ENCODE measurements around the gene UBASH3B.

Gene UBASH3B

DNA sequence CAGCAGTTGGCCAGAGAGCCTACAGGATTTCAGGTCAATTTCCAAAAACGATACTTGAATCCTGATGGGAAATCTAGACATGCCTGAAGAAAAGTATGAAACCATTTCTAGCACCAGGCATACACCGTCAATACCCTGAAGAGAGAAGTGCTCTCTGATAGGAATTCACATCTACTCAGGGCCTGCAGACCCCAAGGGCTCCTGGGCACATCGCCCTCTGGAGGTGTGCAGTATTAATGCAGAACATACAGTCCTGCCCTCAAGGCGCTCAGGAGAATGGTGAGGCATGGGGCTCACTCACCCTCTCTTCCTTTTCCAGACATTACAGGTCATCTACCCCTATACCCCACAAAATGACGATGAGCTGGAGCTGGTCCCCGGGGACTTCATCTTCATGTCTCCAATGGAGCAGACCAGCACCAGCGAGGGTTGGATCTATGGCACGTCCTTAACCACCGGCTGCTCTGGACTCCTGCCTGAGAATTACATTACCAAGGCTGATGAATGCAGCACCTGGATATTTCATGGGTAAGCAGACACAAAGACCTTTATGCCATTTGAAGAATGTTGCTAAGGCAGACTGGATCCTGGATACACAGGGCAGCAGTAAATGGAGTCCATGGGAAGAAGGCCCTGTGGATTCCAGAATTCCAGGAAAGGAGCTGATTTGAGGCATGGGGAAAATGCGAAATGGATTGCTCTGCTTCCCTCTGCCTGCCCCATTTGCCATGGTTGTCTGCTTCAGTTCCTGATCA lies 133.4 kb downstream of the UBASH3B start:
- TF ChIP-seq GATA2 (IDR thresholded peaks at IDR 0.05; ENCODE audit: low read depth, low read length) (no peak), GATA3 (IDR thresholded peaks at IDR 0.05; ENCODE audit: low read depth, low read length) (no peak)

DNA sequence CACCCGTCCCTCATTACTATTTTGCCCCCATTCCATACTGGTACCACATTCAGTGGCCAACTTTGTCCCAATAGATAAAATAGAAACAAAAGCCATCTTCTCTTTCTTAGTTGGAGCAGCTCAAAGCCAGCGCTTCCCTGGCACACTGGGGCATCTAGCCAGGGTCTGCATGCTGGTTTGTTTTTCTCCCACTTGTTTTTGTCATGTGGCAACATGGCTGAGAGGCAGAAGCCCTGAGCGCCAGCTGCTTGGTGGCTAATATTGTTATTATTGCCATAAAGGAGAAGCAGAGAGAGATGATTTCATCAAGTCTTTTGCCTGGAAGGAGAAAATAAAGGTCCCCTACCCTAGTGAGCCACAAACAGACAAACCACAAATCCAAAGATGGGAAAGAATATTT lies 134.4 kb downstream of the UBASH3B start:
- no peak for TF ChIP-seq GATA2 (IDR thresholded peaks at IDR 0.05; ENCODE audit: low read depth, low read length)
- TF ChIP-seq GATA3 (IDR thresholded peaks at IDR 0.05; ENCODE audit: low read depth, low read length) = no peak

DNA sequence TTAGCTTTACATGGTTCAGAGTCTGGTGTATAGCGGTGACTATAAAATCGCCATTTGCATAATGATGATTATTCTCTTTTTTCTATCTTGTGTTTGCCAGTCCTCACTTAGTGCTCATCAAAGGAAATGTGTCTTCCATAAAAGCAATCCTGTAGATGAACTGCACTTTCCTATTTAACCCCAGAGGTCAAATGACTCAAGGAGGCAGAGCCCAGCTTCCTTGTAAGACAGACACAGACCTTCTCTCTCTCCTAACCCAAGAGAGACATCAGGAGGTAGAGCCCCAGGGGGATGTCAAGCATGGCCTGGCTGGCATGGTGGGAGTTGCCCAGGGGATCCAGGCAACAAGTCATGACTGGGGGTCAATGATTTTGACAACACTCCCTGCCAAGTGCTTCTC lies 135.9 kb downstream of the UBASH3B start:
- TF ChIP-seq GATA3 (IDR thresholded peaks at IDR 0.05; ENCODE audit: low read depth, low read length) (no peak), GATA2 (IDR thresholded peaks at IDR 0.05; ENCODE audit: low read depth, low read length) (no peak)

DNA sequence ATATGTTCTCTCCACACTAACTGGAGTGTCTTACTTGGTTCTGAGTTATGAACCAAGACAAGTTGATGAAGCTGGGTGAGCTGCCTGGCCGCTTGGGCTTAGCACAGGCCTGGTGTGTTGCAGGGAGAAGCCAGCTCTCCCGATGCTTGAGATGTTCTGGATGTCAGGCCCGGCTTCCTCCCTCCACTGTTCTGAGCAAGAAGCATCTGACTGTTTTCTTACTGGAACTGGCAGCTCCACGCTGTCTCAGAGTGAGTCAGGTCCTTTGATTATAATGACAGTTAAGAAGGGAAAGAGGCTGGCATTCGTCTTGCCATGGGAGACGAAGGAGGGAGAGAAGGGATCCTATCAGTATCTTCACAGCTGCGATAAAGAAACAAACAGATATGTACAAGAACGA lies 136.3 kb downstream of the UBASH3B start:
- TF ChIP-seq GATA2 (IDR thresholded peaks at IDR 0.05; ENCODE audit: low read depth, low read length) (no peak), GATA3 (IDR thresholded peaks at IDR 0.05; ENCODE audit: low read depth, low read length) (no peak)

DNA sequence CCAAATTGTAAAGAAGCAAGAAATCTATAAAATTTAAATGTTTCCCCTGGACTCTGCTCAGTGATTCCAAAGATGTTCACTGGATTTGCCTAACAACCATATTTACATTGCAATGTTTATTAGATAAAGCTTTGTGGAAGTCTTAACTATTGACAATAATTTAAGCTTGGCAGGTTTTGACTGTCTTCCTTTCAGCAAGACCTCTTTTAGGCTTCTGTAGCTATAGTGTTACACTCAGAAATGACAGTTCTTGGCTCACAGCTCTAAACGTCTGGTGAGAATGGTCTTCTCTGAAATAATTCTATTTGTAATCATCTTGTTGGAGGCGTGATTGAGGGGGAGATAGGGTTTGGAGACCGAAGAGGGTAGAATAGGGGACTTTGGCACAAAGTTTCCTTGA lies 138.0 kb downstream of the UBASH3B start:
- TF ChIP-seq GATA2 (IDR thresholded peaks at IDR 0.05; ENCODE audit: low read depth, low read length) (no peak), GATA3 (IDR thresholded peaks at IDR 0.05; ENCODE audit: low read depth, low read length) (no peak)

DNA sequence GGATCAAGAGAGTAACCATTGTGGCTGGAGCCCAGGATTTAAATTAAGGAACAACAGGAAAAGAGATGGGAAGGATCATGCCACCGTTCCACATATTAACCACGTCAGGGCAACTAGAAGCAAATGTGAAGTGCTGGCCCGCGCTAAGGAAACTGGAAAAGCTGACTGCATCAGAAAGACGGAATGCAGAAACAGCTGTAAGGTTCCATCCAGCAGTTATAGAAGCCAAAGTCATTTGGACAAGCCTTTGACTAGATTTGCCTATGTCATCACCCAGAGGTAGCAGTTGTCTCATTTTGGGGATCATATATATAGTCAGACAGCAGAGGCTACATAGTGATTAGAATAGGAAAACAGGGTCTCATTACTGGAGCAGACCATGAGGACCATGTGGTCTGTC lies 139.8 kb downstream of the UBASH3B start:
- TF ChIP-seq GATA3 (IDR thresholded peaks at IDR 0.05; ENCODE audit: low read depth, low read length) = no peak
- TF ChIP-seq GATA2 (IDR thresholded peaks at IDR 0.05; ENCODE audit: low read depth, low read length) = no peak

DNA sequence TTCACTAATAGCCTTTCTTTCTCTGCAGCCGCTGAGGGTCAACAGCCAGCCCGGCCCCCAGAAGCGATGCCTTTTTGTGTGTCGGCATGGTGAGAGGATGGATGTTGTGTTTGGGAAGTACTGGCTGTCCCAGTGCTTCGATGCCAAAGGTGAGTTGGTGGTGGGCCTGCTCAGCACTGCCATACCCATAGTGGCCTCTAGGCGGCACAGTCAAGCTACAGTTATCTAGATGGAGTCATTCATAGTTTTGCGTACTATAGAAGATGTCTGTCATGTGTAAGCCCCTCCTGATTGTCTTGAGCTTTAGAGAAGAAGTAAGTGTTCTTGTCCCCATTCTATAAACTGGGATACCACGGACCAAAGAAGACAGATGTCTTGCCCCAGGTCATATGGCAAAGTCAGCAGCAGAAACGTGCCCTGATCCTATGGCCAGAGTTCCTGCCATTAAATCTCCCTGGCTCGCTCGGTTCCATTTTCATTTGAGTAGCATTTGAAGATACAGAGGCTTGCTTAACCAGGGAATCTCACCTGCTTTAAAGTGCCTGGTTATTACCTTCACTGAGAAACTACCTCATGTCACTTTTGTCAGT lies 140.7 kb downstream of the UBASH3B start:
- no peak for TF ChIP-seq GATA3 (IDR thresholded peaks at IDR 0.05; ENCODE audit: low read depth, low read length)
- TF ChIP-seq GATA2 (IDR thresholded peaks at IDR 0.05; ENCODE audit: low read depth, low read length) = no peak

DNA sequence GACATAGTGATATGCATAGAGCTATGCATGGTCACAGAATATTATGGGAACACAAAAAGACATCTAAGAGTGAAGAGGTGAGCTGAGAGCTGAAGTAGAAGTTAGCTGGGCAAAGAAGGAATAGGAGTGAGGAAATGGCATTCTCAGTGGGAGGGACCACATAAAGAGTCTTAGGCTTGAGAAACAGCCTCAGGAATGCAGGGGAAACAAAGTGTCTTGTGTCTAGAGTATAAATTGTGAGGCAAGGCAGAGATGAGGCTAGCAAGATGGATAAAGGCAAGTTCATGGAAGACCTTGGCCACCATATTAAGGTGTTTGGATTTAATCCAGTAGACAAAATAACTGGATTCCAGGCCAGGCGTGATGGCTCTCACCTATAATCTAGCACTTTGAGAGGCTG lies 142.1 kb downstream of the UBASH3B start:
- TF ChIP-seq GATA2 (IDR thresholded peaks at IDR 0.05; ENCODE audit: low read depth, low read length) = no peak
- no peak for TF ChIP-seq GATA3 (IDR thresholded peaks at IDR 0.05; ENCODE audit: low read depth, low read length)

DNA sequence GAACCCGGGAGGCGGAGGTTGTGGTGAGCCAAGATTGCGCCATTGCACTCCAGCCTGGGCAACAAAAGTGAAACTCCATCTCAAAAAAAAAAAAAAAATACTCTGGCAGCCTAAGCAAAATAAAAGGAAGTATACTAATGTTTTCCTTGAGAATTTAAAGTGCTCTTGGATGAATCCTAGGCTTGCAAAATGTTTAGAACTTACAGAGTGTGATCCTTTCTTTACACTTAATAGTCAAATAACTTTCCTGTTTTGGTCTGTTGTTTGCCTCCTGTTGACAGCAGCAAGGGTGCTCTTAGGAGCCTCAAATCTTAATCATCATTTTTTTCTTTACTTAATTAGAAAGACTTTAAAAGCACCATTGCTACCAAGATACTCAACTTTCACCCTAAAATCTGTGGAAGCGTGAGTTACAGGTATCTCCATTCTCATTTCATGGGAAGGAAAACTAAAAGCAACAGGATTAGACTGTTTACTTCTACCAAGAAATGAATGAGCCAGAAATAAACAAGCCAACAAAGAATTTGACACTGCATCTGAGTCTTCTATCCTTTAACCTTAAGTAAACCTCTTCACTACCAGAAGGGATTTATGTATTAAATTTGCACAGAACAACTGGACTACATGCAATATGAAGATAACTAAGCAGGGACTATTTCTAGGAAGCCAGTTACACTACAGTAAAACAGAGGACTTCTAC lies 144.0 kb downstream of the UBASH3B start:
- TF ChIP-seq GATA3 (IDR thresholded peaks at IDR 0.05; ENCODE audit: low read depth, low read length) = no peak
- TF ChIP-seq GATA2 (IDR thresholded peaks at IDR 0.05; ENCODE audit: low read depth, low read length) = no peak

DNA sequence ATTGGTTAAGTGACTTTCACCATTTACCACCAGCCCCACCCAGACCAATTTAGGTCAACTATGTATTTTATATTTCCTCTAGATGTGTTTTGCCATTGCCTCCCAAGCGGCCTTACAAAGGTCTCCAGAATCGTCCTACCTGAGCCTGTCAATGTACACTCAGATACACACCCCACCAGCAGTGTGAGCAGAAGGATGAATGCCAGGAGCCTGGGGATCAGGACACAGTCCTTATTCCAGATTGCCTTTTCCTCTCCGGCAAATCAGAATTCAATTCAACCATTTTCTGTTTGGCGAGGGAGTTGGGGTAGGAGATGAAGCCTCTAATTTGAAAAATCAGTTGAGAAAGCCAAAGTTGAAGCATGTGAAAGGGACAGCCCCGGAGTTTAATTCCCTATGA lies 147.4 kb downstream of the UBASH3B start:
- TF ChIP-seq GATA2 (IDR thresholded peaks at IDR 0.05; ENCODE audit: low read depth, low read length) (no peak), GATA3 (IDR thresholded peaks at IDR 0.05; ENCODE audit: low read depth, low read length) (no peak)

DNA sequence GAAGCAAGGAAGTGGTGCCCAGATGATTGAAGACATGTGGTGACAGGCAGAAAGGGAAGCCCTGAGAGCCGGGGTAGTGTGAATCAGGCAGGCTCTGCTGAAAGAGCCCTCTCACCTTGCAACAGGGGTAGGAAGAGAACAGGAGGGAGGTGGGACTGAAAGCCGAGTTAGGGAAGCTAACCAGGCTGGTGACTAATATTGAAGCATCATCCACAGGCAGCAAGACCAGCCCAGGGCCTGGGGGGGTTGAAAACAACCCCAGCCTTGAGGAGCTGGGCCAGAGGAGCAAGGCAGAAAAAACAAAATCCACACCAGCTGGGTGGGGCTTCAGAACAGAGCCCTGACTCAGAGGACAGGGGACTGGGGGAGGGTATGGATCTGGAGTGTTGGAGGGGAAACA lies 147.8 kb downstream of the UBASH3B start:
- TF ChIP-seq GATA2 (IDR thresholded peaks at IDR 0.05; ENCODE audit: low read depth, low read length) = no peak
- TF ChIP-seq GATA3 (IDR thresholded peaks at IDR 0.05; ENCODE audit: low read depth, low read length) = no peak

DNA sequence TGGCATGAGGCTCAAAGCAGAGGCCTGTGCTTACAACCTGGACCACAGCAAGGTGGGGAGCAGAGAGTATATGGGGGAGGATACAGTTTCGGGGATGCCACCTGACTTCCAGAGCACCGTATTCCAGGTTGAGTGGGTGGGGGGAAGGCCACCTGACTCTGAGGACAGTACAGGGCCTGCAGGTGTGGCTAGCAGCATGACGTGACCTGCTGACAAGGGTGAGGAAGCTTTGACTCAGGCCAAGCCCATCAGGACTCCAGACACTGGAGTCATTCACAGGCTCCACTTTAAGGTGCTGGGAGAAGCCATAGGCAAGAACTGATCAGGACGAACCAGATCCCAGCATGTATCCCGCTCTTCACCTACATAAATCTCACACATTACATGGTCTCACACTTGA lies 148.2 kb downstream of the UBASH3B start:
- no peak for TF ChIP-seq GATA3 (IDR thresholded peaks at IDR 0.05; ENCODE audit: low read depth, low read length)
- TF ChIP-seq GATA2 (IDR thresholded peaks at IDR 0.05; ENCODE audit: low read depth, low read length) = no peak

DNA sequence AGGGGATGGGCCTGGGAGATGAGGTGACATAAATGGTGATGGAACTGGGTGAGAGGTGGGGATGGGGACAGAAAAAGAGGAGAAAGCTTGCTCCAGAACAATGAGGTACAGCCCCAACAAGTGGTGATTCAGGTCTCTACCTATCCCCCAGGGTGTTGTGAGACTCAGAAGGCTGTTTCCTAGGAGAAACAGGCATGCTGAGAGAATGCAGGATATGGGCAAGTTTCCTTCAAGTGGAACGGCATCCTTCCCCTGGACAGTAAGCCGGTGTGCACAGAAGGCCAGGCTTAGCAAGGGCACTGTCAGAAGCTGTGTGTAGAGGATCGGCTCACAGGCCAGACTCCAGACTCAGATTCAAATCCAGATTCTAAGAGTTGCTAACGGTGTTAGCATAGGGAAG lies 148.6 kb downstream of the UBASH3B start:
- no peak for TF ChIP-seq GATA3 (IDR thresholded peaks at IDR 0.05; ENCODE audit: low read depth, low read length)
- TF ChIP-seq GATA2 (IDR thresholded peaks at IDR 0.05; ENCODE audit: low read depth, low read length) = no peak

DNA sequence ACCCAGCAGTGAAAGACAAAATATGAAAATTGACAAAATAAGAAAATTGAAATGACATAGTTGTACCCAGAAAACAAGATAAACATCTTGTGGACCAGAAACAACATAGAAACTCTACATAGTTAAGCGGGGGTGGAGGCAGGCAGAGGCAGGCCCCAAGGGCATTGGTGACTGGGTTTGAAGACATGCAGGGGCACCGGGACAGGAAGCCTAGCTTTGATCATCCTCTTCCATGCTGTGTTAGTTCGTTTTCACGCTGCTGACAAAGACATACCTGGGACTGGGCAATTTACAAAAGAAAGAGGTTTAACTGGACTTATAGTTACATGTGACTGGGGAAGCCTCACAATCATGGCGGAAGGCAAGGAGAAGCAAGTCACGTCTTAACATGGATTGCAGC lies 149.3 kb downstream of the UBASH3B start:
- TF ChIP-seq GATA3 (IDR thresholded peaks at IDR 0.05; ENCODE audit: low read depth, low read length) (no peak), GATA2 (IDR thresholded peaks at IDR 0.05; ENCODE audit: low read depth, low read length) (no peak; the same call in 1 of the 2 replicates)
